Fibroblast of skin of right quadriceps (primary cell): ENCODE measurements around the gene NKD1.
"Not testable (repeated sequence)": the region's sequence is repeated elsewhere in the genome, so short reads cannot be mapped to it uniquely, and the experiment has no call there.

Experiments used
- DNase-seq: peaks from one replicate; pipeline ENCODE4 v3.0.0-alpha.2; 2013

Gene NKD1

GRCh38 chr16:50520451-50521245, 27.5 kb upstream of the NKD1 start:
- DNase-seq, result no peak

GRCh38 chr16:50521246-50521900, 26.8 kb upstream of the NKD1 start:
- no peak for DNase-seq

GRCh38 chr16:50522324-50522723, 25.9 kb upstream of the NKD1 start:
- no peak for DNase-seq

- no peak for DNase-seq
These were observed 24.5 kb upstream of the NKD1 start for GRCh38 chr16:50523710-50524109.

- no peak for DNase-seq
These were observed 22.9 kb upstream of the NKD1 start for GRCh38 chr16:50525262-50525661.

GRCh38 chr16:50525716-50526115, 22.5 kb upstream of the NKD1 start:
- DNase-seq, result no peak

- DNase-seq, result no peak
These were observed 21.9 kb upstream of the NKD1 start for GRCh38 chr16:50526249-50526648.

GRCh38 chr16:50526796-50527195, 21.4 kb upstream of the NKD1 start:
- DNase-seq, result no peak

GRCh38 chr16:50528820-50529219, 19.4 kb upstream of the NKD1 start:
- no peak for DNase-seq

- DNase-seq, result no peak
These were observed 18.9 kb upstream of the NKD1 start for GRCh38 chr16:50529334-50529733.

- DNase-seq, result no peak
These were observed 17.6 kb upstream of the NKD1 start for GRCh38 chr16:50530277-50531236.

GRCh38 chr16:50531359-50531758, 16.8 kb upstream of the NKD1 start:
- DNase-seq, result no peak

- no peak for DNase-seq
These were observed 16.3 kb upstream of the NKD1 start for GRCh38 chr16:50531901-50532300.

GRCh38 chr16:50532576-50532975, 15.6 kb upstream of the NKD1 start:
- DNase-seq, result no peak

- no peak for DNase-seq
These were observed 14.9 kb upstream of the NKD1 start for GRCh38 chr16:50533317-50533716.

GRCh38 chr16:50534091-50534490, 14.1 kb upstream of the NKD1 start:
- no peak for DNase-seq

GRCh38 chr16:50534556-50534955, 13.6 kb upstream of the NKD1 start:
- DNase-seq, result no peak

- no peak for DNase-seq
These were observed 13.2 kb upstream of the NKD1 start for GRCh38 chr16:50534958-50535357.

GRCh38 chr16:50535506-50536257, 12.5 kb upstream of the NKD1 start:
- DNase-seq, result no peak

- DNase-seq, result not testable (repeated sequence)
These were observed 11.9 kb upstream of the NKD1 start for GRCh38 chr16:50536258-50536645.

GRCh38 chr16:50537533-50538290, 10.5 kb upstream of the NKD1 start:
- no peak for DNase-seq
